DND-41 (cell line): ENCODE data around the gene OGFOD1.

ENCODE experiments used
- ATAC-seq: fragments of 200-7000 bp; cut with Tn5 transposase; 3 replicates; pipeline ENCODE4 v1.9.1; 2021; ENCODE audit warnings: low read depth; ENCODE audit not compliant: insufficient read depth
- DNase-seq: peaks from one replicate; pipeline ENCODE4 v3.0.0-alpha.2; 2020
- H2AFZ ChIP-seq: 2 replicates; pipeline ENCODE4 v1.6.0; 2012; ENCODE audit warnings: low read depth, low read length
- H3K27ac ChIP-seq: 2 replicates; pipeline ENCODE4 v1.5.1; 2012; ENCODE audit warnings: low read length, inconsistent platforms
- H3K27me3 ChIP-seq: fragments of 200-600 bp; sonication (generic); 2 replicates; pipeline ENCODE4 v1.6.0; 2012; ENCODE audit warnings: low read length, mild to moderate bottlenecking, inconsistent platforms; ENCODE audit not compliant: insufficient read depth, poor library complexity
- H3K36me3 ChIP-seq: 2 replicates; pipeline ENCODE4 v1.5.1; 2012; ENCODE audit warnings: low read length, inconsistent platforms; ENCODE audit not compliant: insufficient read depth
- H3K4me1 ChIP-seq: 2 replicates; pipeline ENCODE4 v1.5.1; 2012; ENCODE audit warnings: mild to moderate bottlenecking, low read length; ENCODE audit not compliant: insufficient read depth
- H3K4me2 ChIP-seq: 2 replicates; pipeline ENCODE4 v1.6.0; 2012; ENCODE audit warnings: mild to moderate bottlenecking, moderate library complexity, low read length, inconsistent platforms; ENCODE audit not compliant: insufficient read depth
- H3K4me3 ChIP-seq, 2 experiments: fragments of 200-600 bp in 1 of 2; shearing (Covaris generic) in 1 of 2; 2 replicates each; pipeline ENCODE4 v1.5.1; 2012 to 2016; ENCODE audit warnings: inconsistent platforms in 2 of 2, low read length in 2 of 2, mild to moderate bottlenecking in 2 of 2, low read depth in 1 of 2, moderate library complexity in 1 of 2
- H3K79me2 ChIP-seq: 2 replicates; pipeline ENCODE4 v1.6.0; 2012; ENCODE audit warnings: low read length, inconsistent platforms; ENCODE audit not compliant: insufficient read depth
- H3K9ac ChIP-seq: 2 replicates; pipeline ENCODE4 v1.6.0; 2012; ENCODE audit warnings: low read depth, mild to moderate bottlenecking, inconsistent platforms, low read length, moderate library complexity
- H3K9me3 ChIP-seq: 2 replicates; pipeline ENCODE4 v1.5.1; 2012; ENCODE audit warnings: low read length, moderate library complexity, mild to moderate bottlenecking, inconsistent platforms; ENCODE audit not compliant: insufficient read depth, severe bottlenecking
- H4K20me1 ChIP-seq: 2 replicates; pipeline ENCODE4 v1.6.0; 2012; ENCODE audit warnings: low read length; ENCODE audit not compliant: insufficient read depth
- CTCF ChIP-seq: IDR thresholded peaks from 2 replicates; pipeline ENCODE4 v1.5.1; 2012; ENCODE audit warnings: borderline replicate concordance, low read length, moderate library complexity, mild to moderate bottlenecking; ENCODE audit not compliant: poor library complexity, severe bottlenecking; ENCODE audit errors: extremely low read depth
- EZH2 ChIP-seq: IDR thresholded peaks from 3 replicates; pipeline ENCODE4 v1.6.1; 2012; ENCODE audit warnings: borderline replicate concordance, low read depth, mild to moderate bottlenecking, moderate library complexity, low read length, inconsistent platforms; ENCODE audit not compliant: severe bottlenecking

OGFOD1 gene

GRCh38 chr16:56409195-56409594 lies 42.2 kb upstream of the OGFOD1 start:
- Histone ChIP-seq H3K4me1 (no peaks in the 10 kb centered on the region), H3K36me3 (peaks cover 70% of the 10 kb centered on the region), H3K4me3 (no peak overlapping the region), H3K79me2 (peaks cover 24% of the 10 kb centered on the region), H4K20me1 (peaks cover 4% of the 10 kb centered on the region; the same call in 1 of the 2 replicates), H2AFZ (no peak overlapping the region), H3K9ac (no peak overlapping the region), H3K27me3 (no peaks in the 10 kb centered on the region), H3K27ac (no peak overlapping the region), H3K4me2 (no peak overlapping the region), H3K9me3 (no peaks in the 10 kb centered on the region)
- ATAC-seq (no peak), DNase-seq (no peak)
- TF ChIP-seq EZH2 (no peak), CTCF (no peak)

GRCh38 chr16:56411123-56411522 lies 40.2 kb upstream of the OGFOD1 start:
- H4K20me1 ChIP-seq: peaks cover 17% of the 10 kb centered on the region; the same call in 1 of the 2 replicates
- H2AFZ ChIP-seq: no peak overlapping the region
- H3K4me3 ChIP-seq: no peak overlapping the region
- no peaks in the 10 kb centered on the region for H3K9me3 ChIP-seq
- no peak overlapping the region for H3K27ac ChIP-seq
- no peak for TF ChIP-seq EZH2
- no peak for TF ChIP-seq CTCF
- peaks cover 42% of the 10 kb centered on the region for H3K79me2 ChIP-seq
- DNase-seq (no peak), ATAC-seq (no peak)
- H3K27me3 ChIP-seq: no peaks in the 10 kb centered on the region
- H3K36me3 ChIP-seq: peaks cover 58% of the 10 kb centered on the region
- no peaks in the 10 kb centered on the region for H3K4me1 ChIP-seq
- no peak overlapping the region for H3K9ac ChIP-seq
- H3K4me2 ChIP-seq: no peak overlapping the region

- H3K4me1 ChIP-seq: no peaks in the 10 kb centered on the region
- H3K79me2 ChIP-seq: peaks cover 47% of the 10 kb centered on the region
- TF ChIP-seq CTCF (no peak), EZH2 (no peak)
- DNase-seq (no peak), ATAC-seq (no peak)
- no peaks in the 10 kb centered on the region for H3K9me3 ChIP-seq
- no peak overlapping the region for H2AFZ ChIP-seq
- H3K4me3 ChIP-seq: no peak overlapping the region
- H4K20me1 ChIP-seq: peaks cover 17% of the 10 kb centered on the region; the same call in 1 of the 2 replicates
- H3K9ac ChIP-seq: no peak overlapping the region
- H3K4me2 ChIP-seq: no peak overlapping the region
- no peaks in the 10 kb centered on the region for H3K27me3 ChIP-seq
- no peak overlapping the region for H3K27ac ChIP-seq
- peaks cover 58% of the 10 kb centered on the region for H3K36me3 ChIP-seq
These were observed 39.7 kb upstream of the OGFOD1 start for GRCh38 chr16:56411624-56412023.

- Histone ChIP-seq H3K27ac (no peak overlapping the region), H4K20me1 (peaks cover 17% of the 10 kb centered on the region; the same call in 1 of the 2 replicates), H3K4me2 (no peak overlapping the region), H3K9me3 (no peaks in the 10 kb centered on the region), H3K9ac (no peak overlapping the region), H3K4me3 (no peak overlapping the region), H3K4me1 (no peaks in the 10 kb centered on the region), H2AFZ (no peak overlapping the region), H3K27me3 (no peaks in the 10 kb centered on the region), H3K36me3 (peaks cover 49% of the 10 kb centered on the region), H3K79me2 (peaks cover 60% of the 10 kb centered on the region)
- DNase-seq (no peak), ATAC-seq (no peak)
- TF ChIP-seq EZH2 (no peak), CTCF (no peak)
These were observed 38.0 kb upstream of the OGFOD1 start for GRCh38 chr16:56413381-56413780.
